ENCODE measurements around the gene TCF4.

TCF4 gene

DNA sequence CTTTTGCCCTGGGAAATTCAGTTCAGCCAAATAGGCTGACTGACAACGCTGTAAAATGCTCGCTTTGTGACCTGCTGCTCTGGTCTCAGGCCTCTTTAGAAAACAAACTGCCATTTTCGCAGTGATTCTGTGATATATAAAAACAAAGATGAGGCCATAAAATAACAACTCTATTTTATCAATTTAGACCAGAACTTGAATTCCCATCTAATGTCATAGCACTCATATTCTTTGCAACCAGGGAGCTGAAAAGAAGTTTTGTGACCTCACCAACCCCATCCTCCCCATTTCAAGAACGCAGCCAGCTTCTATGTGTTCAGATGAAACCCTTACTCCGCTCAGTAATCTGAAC, 40.3 kb downstream of the TCF4 start:
- Histone ChIP-seq H3K9me2 (replicated peaks; ENCODE audit: control insufficient read depth, low read length) (no peaks in the 10 kb centered on the region), H3K9me3 (ENCODE audit: control insufficient read depth, insufficient read depth, low read length) (no peaks in the 10 kb centered on the region), H3K27me3 (ENCODE audit: control insufficient read depth, low read length) (no peaks in the 10 kb centered on the region), H4K20me1 (ENCODE audit: control insufficient read depth, insufficient read depth, low read depth, low read length) (no peaks in the 10 kb centered on the region), H3K36me3 (ENCODE audit: control insufficient read depth, low read length) (peaks cover 23% of the 10 kb centered on the region), H3K4me2 (ENCODE audit: low read length) (no peak overlapping the region), H3K79me2 (ENCODE audit: control insufficient read depth, low read length) (peaks cover 91% of the 10 kb centered on the region), H3F3A (ENCODE audit: control insufficient read depth, insufficient read depth) (no peaks in the 10 kb centered on the region), H3K4me3 (ENCODE audit: low read length) (no peak overlapping the region), H3K27ac (ENCODE audit: low read depth, low read length) (no peak overlapping the region), H3K4me1 (ENCODE audit: control insufficient read depth, low read length) (peaks cover 11% of the 10 kb centered on the region)
- no peak for TF ChIP-seq EZH2phosphoT487 (IDR thresholded peaks at IDR 0.05; ENCODE audit: borderline replicate concordance, low read length)
- TF ChIP-seq, protein P1, sequence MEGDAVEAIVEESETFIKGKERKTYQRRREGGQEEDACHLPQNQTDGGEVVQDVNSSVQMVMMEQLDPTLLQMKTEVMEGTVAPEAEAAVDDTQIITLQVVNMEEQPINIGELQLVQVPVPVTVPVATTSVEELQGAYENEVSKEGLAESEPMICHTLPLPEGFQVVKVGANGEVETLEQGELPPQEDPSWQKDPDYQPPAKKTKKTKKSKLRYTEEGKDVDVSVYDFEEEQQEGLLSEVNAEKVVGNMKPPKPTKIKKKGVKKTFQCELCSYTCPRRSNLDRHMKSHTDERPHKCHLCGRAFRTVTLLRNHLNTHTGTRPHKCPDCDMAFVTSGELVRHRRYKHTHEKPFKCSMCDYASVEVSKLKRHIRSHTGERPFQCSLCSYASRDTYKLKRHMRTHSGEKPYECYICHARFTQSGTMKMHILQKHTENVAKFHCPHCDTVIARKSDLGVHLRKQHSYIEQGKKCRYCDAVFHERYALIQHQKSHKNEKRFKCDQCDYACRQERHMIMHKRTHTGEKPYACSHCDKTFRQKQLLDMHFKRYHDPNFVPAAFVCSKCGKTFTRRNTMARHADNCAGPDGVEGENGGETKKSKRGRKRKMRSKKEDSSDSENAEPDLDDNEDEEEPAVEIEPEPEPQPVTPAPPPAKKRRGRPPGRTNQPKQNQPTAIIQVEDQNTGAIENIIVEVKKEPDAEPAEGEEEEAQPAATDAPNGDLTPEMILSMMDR (IDR thresholded peaks at IDR 0.05; ENCODE audit: low read depth, low read length, poor library complexity, severe bottlenecking), result no peak

DNA sequence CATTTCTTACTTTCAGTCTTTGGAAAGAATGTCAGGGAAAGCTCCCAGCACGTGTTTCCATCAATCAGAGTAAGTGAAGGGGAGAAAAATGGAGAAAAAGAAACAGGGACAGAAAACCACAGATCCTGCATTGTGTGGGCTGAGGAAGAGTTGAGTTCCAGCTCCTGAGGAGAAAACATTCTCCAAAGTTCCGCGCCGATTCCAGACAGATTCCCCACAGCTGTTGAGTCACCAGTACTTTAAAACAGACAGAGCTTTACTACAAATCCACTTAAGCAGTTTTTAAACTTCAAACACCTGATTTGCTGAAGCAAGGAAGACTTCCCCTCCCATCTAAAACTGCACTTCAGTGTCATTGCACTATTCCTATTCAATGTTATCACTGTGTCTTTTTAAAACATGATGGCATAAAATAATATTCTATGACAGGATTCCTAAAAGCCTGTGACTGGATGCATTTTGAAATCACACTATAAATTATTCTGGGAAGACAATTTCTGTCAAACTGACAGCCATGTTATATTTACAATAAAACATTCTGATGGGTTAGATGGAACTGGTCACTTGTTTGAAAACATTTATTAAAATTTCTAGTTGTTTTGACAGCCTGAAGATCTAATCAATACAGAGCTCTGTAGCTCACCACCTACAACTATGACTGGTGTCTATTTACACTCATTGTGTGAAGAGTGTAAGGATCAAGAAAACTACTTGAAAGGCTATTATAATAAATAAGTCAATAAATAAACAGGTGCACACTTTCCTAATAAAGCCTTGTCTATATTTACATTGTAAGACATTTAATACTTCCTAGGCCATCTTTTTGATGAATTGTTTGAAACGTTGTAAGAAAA, 40.9 kb downstream of the TCF4 start:
- H3K4me2 ChIP-seq (ENCODE audit: low read length), result no peak overlapping the region
- no peak overlapping the region for H3K4me3 ChIP-seq (ENCODE audit: low read length)
- TF ChIP-seq EZH2phosphoT487 (IDR thresholded peaks at IDR 0.05; ENCODE audit: borderline replicate concordance, low read length), result no peak
- TF ChIP-seq, protein P1 (IDR thresholded peaks at IDR 0.05; ENCODE audit: low read depth, low read length, poor library complexity, severe bottlenecking), result no peak
- no peaks in the 10 kb centered on the region for H3K9me3 ChIP-seq (ENCODE audit: control insufficient read depth, insufficient read depth, low read length)
- H3K79me2 ChIP-seq (ENCODE audit: control insufficient read depth, low read length), result peaks cover 92% of the 10 kb centered on the region
- H3K9me2 ChIP-seq (replicated peaks; ENCODE audit: control insufficient read depth, low read length), result no peaks in the 10 kb centered on the region
- H3K4me1 ChIP-seq (ENCODE audit: control insufficient read depth, low read length), result peaks cover 11% of the 10 kb centered on the region
- H3F3A ChIP-seq (ENCODE audit: control insufficient read depth, insufficient read depth), result no peaks in the 10 kb centered on the region
- H3K27ac ChIP-seq (ENCODE audit: low read depth, low read length), result no peak overlapping the region
- H3K36me3 ChIP-seq (ENCODE audit: control insufficient read depth, low read length), result peaks cover 18% of the 10 kb centered on the region
- H4K20me1 ChIP-seq (ENCODE audit: control insufficient read depth, insufficient read depth, low read depth, low read length), result no peaks in the 10 kb centered on the region
- no peaks in the 10 kb centered on the region for H3K27me3 ChIP-seq (ENCODE audit: control insufficient read depth, low read length)

DNA sequence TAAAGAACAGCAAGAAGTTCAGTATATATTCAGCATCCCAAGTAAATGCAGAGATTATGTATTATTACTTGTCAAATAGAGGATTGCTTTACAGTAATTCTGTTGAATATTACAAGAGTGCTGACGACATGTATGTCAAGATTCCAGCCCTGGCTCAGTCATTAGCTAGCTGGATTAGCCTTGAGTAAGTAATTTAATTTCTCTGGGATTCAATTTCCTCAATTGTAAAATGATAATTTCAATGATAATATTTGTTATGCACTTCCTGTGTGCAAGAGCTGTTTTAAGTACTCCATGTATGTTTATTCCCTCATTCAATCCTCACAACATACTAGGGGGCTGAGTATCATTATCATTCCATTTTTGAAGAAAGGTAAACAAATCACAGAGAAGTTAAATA, 44.0 kb downstream of the TCF4 start:
- peaks cover 6% of the 10 kb centered on the region for H3K4me1 ChIP-seq (ENCODE audit: control insufficient read depth, low read length)
- peaks cover 93% of the 10 kb centered on the region for H3K79me2 ChIP-seq (ENCODE audit: control insufficient read depth, low read length)
- no peak for TF ChIP-seq EZH2phosphoT487 (IDR thresholded peaks at IDR 0.05; ENCODE audit: borderline replicate concordance, low read length)
- TF ChIP-seq, protein P1 (IDR thresholded peaks at IDR 0.05; ENCODE audit: low read depth, low read length, poor library complexity, severe bottlenecking), result no peak
- H3K36me3 ChIP-seq (ENCODE audit: control insufficient read depth, low read length), result peaks cover 12% of the 10 kb centered on the region
- no peaks in the 10 kb centered on the region for H4K20me1 ChIP-seq (ENCODE audit: control insufficient read depth, insufficient read depth, low read depth, low read length)
- H3F3A ChIP-seq (ENCODE audit: control insufficient read depth, insufficient read depth), result 0 out of 2 replicates have a peak, but pooled peaks cover 3% of the 10 kb centered on the region
- H3K9me3 ChIP-seq (ENCODE audit: control insufficient read depth, insufficient read depth, low read length), result no peaks in the 10 kb centered on the region
- no peaks in the 10 kb centered on the region for H3K27me3 ChIP-seq (ENCODE audit: control insufficient read depth, low read length)
- no peak overlapping the region for H3K4me3 ChIP-seq (ENCODE audit: low read length)
- no peak overlapping the region for H3K4me2 ChIP-seq (ENCODE audit: low read length)
- H3K27ac ChIP-seq (ENCODE audit: low read depth, low read length), result no peak overlapping the region
- H3K9me2 ChIP-seq (replicated peaks; ENCODE audit: control insufficient read depth, low read length), result no peaks in the 10 kb centered on the region

Measured in DOHH2 (cell line).